HFF-Myc (cell line): ENCODE results near the gene PARD3.

Experiments used
- DNase-seq: peaks from one replicate; pipeline ENCODE4 v3.0.0-alpha.2; 2011; ENCODE audit warnings: low read depth; ENCODE audit errors: extremely low read depth
- H3K4me3 ChIP-seq: replicated peaks from 2 replicates; pipeline ENCODE4 v1.5.1; 2011; ENCODE audit warnings: low read depth, mild to moderate bottlenecking, control low read depth, low read length
- TF ChIP-seq, protein P1 (sequence below): IDR thresholded peaks from 2 replicates; pipeline ENCODE4 v1.5.1; 2012; ENCODE audit warnings: mild to moderate bottlenecking, low read depth, low read length, control low read depth; ENCODE audit errors: missing control alignments

Gene PARD3

DNA sequence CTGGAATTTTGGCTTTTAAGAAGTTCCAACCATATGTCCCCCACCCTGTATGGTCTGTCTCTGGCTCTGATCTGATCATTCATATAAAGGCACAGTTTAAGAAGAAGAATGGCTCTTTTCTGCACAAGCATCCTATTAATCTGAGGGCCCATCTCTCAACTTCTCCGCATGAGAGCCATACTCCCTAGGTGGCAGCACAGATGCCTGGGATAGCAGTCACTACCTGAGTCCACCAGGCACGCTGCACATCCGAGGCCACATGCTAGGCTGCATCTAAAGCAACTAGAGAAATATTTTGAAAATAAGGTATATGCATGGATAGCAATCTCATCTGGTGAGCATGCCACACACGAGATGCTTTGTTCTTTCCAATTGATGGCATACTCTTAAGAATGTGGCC lies 565.5 kb downstream of the PARD3 start:
- no peak overlapping the region for H3K4me3 ChIP-seq
- TF ChIP-seq, protein P1, sequence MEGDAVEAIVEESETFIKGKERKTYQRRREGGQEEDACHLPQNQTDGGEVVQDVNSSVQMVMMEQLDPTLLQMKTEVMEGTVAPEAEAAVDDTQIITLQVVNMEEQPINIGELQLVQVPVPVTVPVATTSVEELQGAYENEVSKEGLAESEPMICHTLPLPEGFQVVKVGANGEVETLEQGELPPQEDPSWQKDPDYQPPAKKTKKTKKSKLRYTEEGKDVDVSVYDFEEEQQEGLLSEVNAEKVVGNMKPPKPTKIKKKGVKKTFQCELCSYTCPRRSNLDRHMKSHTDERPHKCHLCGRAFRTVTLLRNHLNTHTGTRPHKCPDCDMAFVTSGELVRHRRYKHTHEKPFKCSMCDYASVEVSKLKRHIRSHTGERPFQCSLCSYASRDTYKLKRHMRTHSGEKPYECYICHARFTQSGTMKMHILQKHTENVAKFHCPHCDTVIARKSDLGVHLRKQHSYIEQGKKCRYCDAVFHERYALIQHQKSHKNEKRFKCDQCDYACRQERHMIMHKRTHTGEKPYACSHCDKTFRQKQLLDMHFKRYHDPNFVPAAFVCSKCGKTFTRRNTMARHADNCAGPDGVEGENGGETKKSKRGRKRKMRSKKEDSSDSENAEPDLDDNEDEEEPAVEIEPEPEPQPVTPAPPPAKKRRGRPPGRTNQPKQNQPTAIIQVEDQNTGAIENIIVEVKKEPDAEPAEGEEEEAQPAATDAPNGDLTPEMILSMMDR: peak; percentile 23
- no peak for DNase-seq

GRCh38 chr10:34247560-34247959 lies 567.5 kb downstream of the PARD3 start:
- H3K4me3 ChIP-seq: no peak overlapping the region
- TF ChIP-seq, protein P1: no peak
- DNase-seq: no peak

- no peak overlapping the region for H3K4me3 ChIP-seq
- DNase-seq: no peak
- TF ChIP-seq, protein P1: no peak
Measured at GRCh38 chr10:34244756-34245484, 570.2 kb downstream of the PARD3 start.

DNA sequence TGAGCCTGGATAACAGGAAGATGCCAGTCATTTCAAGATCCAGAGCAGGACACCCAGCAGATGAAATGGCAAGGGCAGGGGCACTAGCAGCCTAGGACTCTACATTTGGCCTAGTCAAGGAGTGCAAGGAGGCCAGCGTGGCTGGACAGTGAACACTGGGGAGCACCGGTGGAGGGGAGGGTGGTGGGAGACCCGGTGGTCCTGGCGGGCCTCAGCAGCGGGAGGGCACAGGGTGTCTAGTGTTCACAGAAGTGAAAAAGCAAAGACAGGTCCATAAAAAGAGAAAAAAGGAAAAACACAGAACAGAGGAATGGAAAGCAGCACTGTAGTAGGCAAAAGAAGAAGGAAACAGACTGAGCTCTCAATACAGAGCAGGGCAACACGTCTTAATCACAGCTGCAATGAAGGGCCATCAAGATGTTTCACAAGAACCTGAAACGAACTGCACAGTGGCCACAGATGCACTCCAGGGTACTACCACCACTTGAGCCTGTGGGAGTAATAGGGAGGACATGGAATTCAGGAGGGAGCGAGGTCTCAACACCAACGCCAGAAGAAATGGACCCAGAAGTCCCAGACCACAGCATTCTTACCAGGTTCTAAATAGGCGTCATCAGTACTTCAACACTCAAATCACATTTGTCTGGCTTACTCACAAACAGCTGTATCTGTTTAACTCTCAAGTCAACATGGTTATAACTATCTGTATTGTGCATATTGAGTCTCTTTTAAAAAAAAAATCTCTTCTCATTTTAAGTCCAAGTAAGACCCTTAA lies 573.7 kb downstream of the PARD3 start:
- no peak overlapping the region for H3K4me3 ChIP-seq
- no peak for DNase-seq
- TF ChIP-seq, protein P1: no peak

DNA sequence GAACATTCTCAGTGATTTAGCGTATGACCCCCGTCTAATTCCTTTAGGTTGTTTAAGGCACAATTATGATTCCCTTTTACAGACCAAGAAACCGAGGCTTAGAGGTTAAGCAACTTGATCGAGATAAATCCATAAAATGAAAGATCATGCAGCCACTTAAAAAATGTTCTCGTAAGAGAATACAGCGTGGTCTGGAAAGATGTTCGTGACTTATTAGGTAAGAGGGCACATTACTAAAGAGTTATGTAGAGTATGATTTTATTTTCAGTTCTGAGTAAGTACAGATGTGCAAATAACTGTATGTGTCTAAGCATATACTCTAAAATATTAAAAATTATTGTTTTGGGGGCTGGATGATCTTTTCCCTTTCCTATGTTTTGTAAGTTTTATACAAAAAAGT lies 575.1 kb downstream of the PARD3 start:
- TF ChIP-seq, protein P1: no peak
- no peak overlapping the region for H3K4me3 ChIP-seq
- DNase-seq: no peak

- no peak overlapping the region for H3K4me3 ChIP-seq
- TF ChIP-seq, protein P1: no peak
- no peak for DNase-seq
Measured at GRCh38 chr10:34237898-34238455, 577.1 kb downstream of the PARD3 start.
